Panc1 (cell line): ENCODE data around the gene DEFB113. TPM values are rescaled to one million over a fixed set of nuclear protein-coding genes. Genes with fewer than 3 reads are reported as not detected.

Experiments used
- ATAC-seq: fragments of 200-7000 bp; cut with Tn5 transposase; 2 replicates; pipeline ENCODE4 v1.9.1; 2020; ENCODE audit warnings: mild to moderate bottlenecking, moderate library complexity
- BruUV-seq: library from RNA; stranded (reverse); fragments of 400-500 nt; replicated peaks from 2 replicates; lab custom pipeline; 2021; lab: Mats Ljungman, UMichigan
- CTCF ChIA-PET: fragments of 300-600 bp; sonication (Branson Sonifier 250); formaldehyde crosslinking; loops from one replicate; lab custom pipeline; 2022; ENCODE audit warnings: antibody characterized with exemption; lab: Charles Lee
- POLR2A ChIA-PET: fragments of 300-600 bp; sonication (Branson Sonifier 250); formaldehyde crosslinking; loops from one replicate; lab custom pipeline; 2022; ENCODE audit warnings: antibody characterized with exemption; lab: Charles Lee
- DNase-seq: peaks from one replicate; pipeline ENCODE4 v3.0.0-alpha.2; 2010; ENCODE audit warnings: low read depth, low spot score
- H3K27ac ChIP-seq: 2 replicates; pipeline ENCODE4 v1.5.1; 2011; ENCODE audit warnings: mild to moderate bottlenecking, low read length, inconsistent platforms
- H3K27me3 ChIP-seq: fragments of 200-500 bp; sonication (Bioruptor generic); 2 replicates; pipeline ENCODE4 v1.6.0; 2014; ENCODE audit warnings: low read length, inconsistent platforms; ENCODE audit not compliant: control insufficient read depth, insufficient read depth
- H3K36me3 ChIP-seq: fragments of 200-500 bp; sonication (Bioruptor generic); 2 replicates; pipeline ENCODE4 v1.5.1; 2014; ENCODE audit warnings: inconsistent platforms, mild to moderate bottlenecking, low read length, moderate library complexity; ENCODE audit not compliant: control insufficient read depth, insufficient read depth
- H3K4me1 ChIP-seq: 2 replicates; pipeline ENCODE4 v1.5.1; 2011; ENCODE audit warnings: inconsistent platforms, mild to moderate bottlenecking, low read length, moderate library complexity; ENCODE audit not compliant: control insufficient read depth, insufficient read depth
- H3K4me3 ChIP-seq, 2 experiments: 2 replicates each; pipeline ENCODE4 v1.5.1; 2011 to 2012; ENCODE audit warnings: low read depth in 2 of 2, low read length in 2 of 2, mild to moderate bottlenecking in 2 of 2, inconsistent platforms in 1 of 2, moderate library complexity in 1 of 2
- H3K9me3 ChIP-seq: fragments of 200-500 bp; sonication (Bioruptor generic); 2 replicates; pipeline ENCODE4 v1.5.1; 2014; ENCODE audit warnings: low read depth, mild to moderate bottlenecking, inconsistent platforms, low read length, moderate library complexity; ENCODE audit not compliant: control insufficient read depth, insufficient read depth
- POLR2AphosphoS5 ChIP-seq: IDR thresholded peaks from 2 replicates; pipeline ENCODE4 v1.6.1; 2012; ENCODE audit warnings: mild to moderate bottlenecking, low read depth, low read length, moderate library complexity
- SIN3A ChIP-seq: IDR thresholded peaks from 2 replicates; pipeline ENCODE4 v1.6.1; 2012; ENCODE audit warnings: low read depth, mild to moderate bottlenecking, low read length, moderate library complexity, borderline replicate concordance; ENCODE audit not compliant: insufficient read depth
- TCF7L2 ChIP-seq: IDR thresholded peaks from 2 replicates; pipeline ENCODE4 v1.6.1; 2011; ENCODE audit warnings: mild to moderate bottlenecking, low read depth, low read length, inconsistent platforms
- in situ Hi-C: cut with HindIII; loops from 2 replicates; pipeline ENCODE4 v1.10.0; 2016; ENCODE audit warnings: low sequenced_read_pairs, low pct_unique_long_range_greater_than_20kb
- intact Hi-C: fragments of 100-400 bp; cut with micrococcal nuclease; formaldehyde crosslinking; loops from one replicate; pipeline ENCODE4 v1.10.0; 2022; ENCODE audit not compliant: unreplicated experiment
- total RNA-seq: library from RNA; stranded (reverse); gene quantifications from one replicate; pipeline ENCODE4 v1.2.1, GENCODE V29; 2021; ENCODE audit not compliant: unreplicated experiment
- TF ChIP-seq, protein P1 (sequence below): fragments of 450-650 bp; IDR thresholded peaks from 2 replicates; pipeline ENCODE4 v1.5.1; 2017; ENCODE audit warnings: mild to moderate bottlenecking
- TF ChIP-seq, protein P2 (sequence below), 2 experiments: IDR thresholded peaks; 2 replicates each; pipeline ENCODE4 v1.6.1; 2011 to 2012; ENCODE audit warnings: low read depth in 2 of 2, control low read depth in 1 of 2, low read length in 1 of 2, mild to moderate bottlenecking in 1 of 2, moderate library complexity in 1 of 2; ENCODE audit not compliant: insufficient read depth in 1 of 2

Gene DEFB113
- total RNA-seq, 1 experiment from 2014 or later, result not detected

DNA sequence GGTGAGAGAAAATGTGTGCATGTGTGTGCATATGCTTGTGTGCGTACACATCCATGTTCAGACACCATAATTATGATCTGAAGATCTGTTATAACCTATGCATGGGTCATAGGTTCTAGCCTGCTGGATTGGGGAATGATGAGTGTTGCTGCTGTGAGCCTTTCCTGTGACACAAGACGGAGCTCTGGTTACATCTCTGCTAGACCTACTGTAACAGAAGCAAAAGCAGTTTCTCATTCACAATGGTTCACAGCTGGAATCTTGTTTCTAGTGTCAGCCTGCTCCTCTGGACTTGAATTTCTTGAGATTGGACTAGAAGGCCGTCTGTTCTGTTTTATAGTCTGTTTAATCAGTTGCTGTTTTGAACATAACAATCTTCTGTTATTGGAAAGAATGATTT is 45.6 kb downstream of the DEFB113 start:
- DNase-seq (no peak), ATAC-seq (no peak)
- Histone ChIP-seq H3K4me1 (no peaks in the 10 kb centered on the region), H3K4me3 (no peak overlapping the region), H3K36me3 (no peaks in the 10 kb centered on the region), H3K27ac (no peak overlapping the region), H3K27me3 (no peaks in the 10 kb centered on the region), H3K9me3 (no peaks in the 10 kb centered on the region)
- no TSS peak for BruUV-seq
- in situ Hi-C loops (no loop called here), intact Hi-C loops (no loop called here)
- ChIA-PET POLR2A (no interaction called here), CTCF (no interaction called here)
- TF ChIP-seq TCF7L2 (no peak), POLR2AphosphoS5 (no peak), SIN3A (no peak)
- TF ChIP-seq, protein P1, sequence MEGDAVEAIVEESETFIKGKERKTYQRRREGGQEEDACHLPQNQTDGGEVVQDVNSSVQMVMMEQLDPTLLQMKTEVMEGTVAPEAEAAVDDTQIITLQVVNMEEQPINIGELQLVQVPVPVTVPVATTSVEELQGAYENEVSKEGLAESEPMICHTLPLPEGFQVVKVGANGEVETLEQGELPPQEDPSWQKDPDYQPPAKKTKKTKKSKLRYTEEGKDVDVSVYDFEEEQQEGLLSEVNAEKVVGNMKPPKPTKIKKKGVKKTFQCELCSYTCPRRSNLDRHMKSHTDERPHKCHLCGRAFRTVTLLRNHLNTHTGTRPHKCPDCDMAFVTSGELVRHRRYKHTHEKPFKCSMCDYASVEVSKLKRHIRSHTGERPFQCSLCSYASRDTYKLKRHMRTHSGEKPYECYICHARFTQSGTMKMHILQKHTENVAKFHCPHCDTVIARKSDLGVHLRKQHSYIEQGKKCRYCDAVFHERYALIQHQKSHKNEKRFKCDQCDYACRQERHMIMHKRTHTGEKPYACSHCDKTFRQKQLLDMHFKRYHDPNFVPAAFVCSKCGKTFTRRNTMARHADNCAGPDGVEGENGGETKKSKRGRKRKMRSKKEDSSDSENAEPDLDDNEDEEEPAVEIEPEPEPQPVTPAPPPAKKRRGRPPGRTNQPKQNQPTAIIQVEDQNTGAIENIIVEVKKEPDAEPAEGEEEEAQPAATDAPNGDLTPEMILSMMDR, result no peak; the same call in 1 of the 2 replicates
- TF ChIP-seq, protein P2, sequence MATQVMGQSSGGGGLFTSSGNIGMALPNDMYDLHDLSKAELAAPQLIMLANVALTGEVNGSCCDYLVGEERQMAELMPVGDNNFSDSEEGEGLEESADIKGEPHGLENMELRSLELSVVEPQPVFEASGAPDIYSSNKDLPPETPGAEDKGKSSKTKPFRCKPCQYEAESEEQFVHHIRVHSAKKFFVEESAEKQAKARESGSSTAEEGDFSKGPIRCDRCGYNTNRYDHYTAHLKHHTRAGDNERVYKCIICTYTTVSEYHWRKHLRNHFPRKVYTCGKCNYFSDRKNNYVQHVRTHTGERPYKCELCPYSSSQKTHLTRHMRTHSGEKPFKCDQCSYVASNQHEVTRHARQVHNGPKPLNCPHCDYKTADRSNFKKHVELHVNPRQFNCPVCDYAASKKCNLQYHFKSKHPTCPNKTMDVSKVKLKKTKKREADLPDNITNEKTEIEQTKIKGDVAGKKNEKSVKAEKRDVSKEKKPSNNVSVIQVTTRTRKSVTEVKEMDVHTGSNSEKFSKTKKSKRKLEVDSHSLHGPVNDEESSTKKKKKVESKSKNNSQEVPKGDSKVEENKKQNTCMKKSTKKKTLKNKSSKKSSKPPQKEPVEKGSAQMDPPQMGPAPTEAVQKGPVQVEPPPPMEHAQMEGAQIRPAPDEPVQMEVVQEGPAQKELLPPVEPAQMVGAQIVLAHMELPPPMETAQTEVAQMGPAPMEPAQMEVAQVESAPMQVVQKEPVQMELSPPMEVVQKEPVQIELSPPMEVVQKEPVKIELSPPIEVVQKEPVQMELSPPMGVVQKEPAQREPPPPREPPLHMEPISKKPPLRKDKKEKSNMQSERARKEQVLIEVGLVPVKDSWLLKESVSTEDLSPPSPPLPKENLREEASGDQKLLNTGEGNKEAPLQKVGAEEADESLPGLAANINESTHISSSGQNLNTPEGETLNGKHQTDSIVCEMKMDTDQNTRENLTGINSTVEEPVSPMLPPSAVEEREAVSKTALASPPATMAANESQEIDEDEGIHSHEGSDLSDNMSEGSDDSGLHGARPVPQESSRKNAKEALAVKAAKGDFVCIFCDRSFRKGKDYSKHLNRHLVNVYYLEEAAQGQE (IDR thresholded peaks at IDR 0.05; ENCODE audit: insufficient read depth in 1 of 2, low read depth in 2 of 2, low read length in 1 of 2), result no peak

DNA sequence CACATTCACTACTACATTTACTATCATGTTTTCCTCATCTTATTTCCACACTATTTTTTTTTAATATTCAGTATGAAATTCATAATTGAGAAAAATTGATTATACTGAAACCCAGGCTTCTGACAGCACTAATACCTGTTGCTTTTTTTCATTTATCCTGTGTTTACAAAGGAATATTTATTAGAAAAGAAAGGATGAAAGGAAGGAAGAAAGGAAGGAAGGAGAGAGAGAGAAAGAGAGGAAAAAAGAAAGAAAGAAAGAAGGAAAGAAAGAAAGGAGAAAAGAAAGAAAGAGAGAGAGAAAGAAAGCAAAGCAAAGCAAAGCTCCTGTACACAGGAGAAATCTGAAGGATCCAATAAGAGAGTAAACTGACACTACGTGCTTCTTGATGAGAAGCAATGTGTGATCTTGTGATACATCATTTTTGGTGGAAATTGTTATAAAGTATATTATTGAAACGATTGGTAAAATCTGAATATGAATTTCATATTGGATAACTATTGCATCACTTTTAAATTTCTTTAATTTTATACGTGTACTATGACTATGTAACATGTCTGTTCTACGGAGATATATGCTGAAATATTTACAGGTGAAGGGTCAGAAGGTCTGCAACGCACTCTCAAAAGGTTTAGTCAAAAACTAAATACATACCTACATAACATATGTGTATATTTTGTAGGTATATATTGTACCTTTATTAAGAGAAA is 49.3 kb downstream of the DEFB113 start:
- POLR2A ChIA-PET, result no interaction called here
- intact Hi-C loops (no loop called here), in situ Hi-C loops (no loop called here)
- Histone ChIP-seq H3K27me3 (no peaks in the 10 kb centered on the region), H3K4me3 (no peak overlapping the region), H3K36me3 (no peaks in the 10 kb centered on the region), H3K9me3 (no peaks in the 10 kb centered on the region), H3K27ac (no peak overlapping the region), H3K4me1 (no peaks in the 10 kb centered on the region)
- TF ChIP-seq POLR2AphosphoS5 (no peak), TCF7L2 (no peak), SIN3A (no peak)
- TF ChIP-seq, protein P1, result no peak
- TF ChIP-seq, protein P2 (IDR thresholded peaks at IDR 0.05; ENCODE audit: insufficient read depth in 1 of 2, low read depth in 2 of 2, low read length in 1 of 2), result no peak
- DNase-seq (no peak), ATAC-seq (no peak)
- BruUV-seq, result no TSS peak
- CTCF ChIA-PET, result no interaction called here
